Endothelial cell of umbilical vein (primary cell): ENCODE measurements around the gene OR2V1. TPM values are rescaled to one million over a fixed set of nuclear protein-coding genes. Genes with fewer than 3 reads are reported as not detected.

Experiments used
- BruUV-seq: library from RNA; stranded (reverse); fragments of 400-500 nt; replicated peaks from 2 replicates; lab custom pipeline; 2021; lab: Mats Ljungman, UMichigan
- CTCF ChIA-PET: fragments of 300-600, 350-600 bp; sonication (Branson Sonifier 250); formaldehyde crosslinking; loops from one replicate; lab custom pipeline; 2021; ENCODE audit warnings: antibody characterized with exemption, inconsistent platforms; lab: Charles Lee
- POLR2A ChIA-PET: fragments of 300-600, 350-600 bp; sonication (Branson Sonifier 250); formaldehyde crosslinking; loops from one replicate; lab custom pipeline; 2021; ENCODE audit warnings: antibody characterized with exemption, inconsistent platforms; lab: Charles Lee
- DNase-seq: peaks from one replicate; pipeline ENCODE4 v3.0.0-alpha.2; 2011; ENCODE audit warnings: low read depth, low spot score
- FAIRE-seq: peaks from 2 replicates; lab custom pipeline; 2011; peaks lifted over from hg19 to GRCh38; lab: Jason Lieb, UNC
- H2AFZ ChIP-seq: 2 replicates; pipeline ENCODE4 v1.6.0; 2012; ENCODE audit warnings: low read depth, low read length, control low read depth, inconsistent platforms
- H3K27ac ChIP-seq: 2 replicates; pipeline ENCODE4 v1.5.1; 2011; ENCODE audit warnings: low read depth, mild to moderate bottlenecking, control low read depth, low read length, moderate library complexity; ENCODE audit not compliant: insufficient read depth
- H3K27me3 ChIP-seq, 2 experiments: 2 replicates each; pipeline versions ENCODE4 v1.6.0 to v1.6.1; 2011; ENCODE audit warnings: low read length in 2 of 2, mixed read lengths in 1 of 2; ENCODE audit not compliant: control insufficient read depth in 2 of 2, insufficient read depth in 2 of 2
- H3K36me3 ChIP-seq, 2 experiments: 2 replicates in 1 of 2; 3 replicates in 1 of 2; pipeline ENCODE4 v1.5.1; 2011; ENCODE audit warnings: low read length in 2 of 2, mild to moderate bottlenecking in 1 of 2, moderate library complexity in 1 of 2; ENCODE audit not compliant: control insufficient read depth in 2 of 2, insufficient read depth in 2 of 2; ENCODE audit errors: extremely low read depth in 1 of 2
- H3K4me1 ChIP-seq: 3 replicates; pipeline ENCODE4 v1.5.1; 2011; ENCODE audit warnings: mild to moderate bottlenecking, low read length; ENCODE audit not compliant: control insufficient read depth, insufficient read depth; ENCODE audit errors: extremely low read depth
- H3K4me2 ChIP-seq: 2 replicates; pipeline ENCODE4 v1.6.1; 2011; ENCODE audit warnings: low read length, control low read depth, mixed read lengths; ENCODE audit not compliant: insufficient read depth
- H3K4me3 ChIP-seq, 3 experiments: fragments of 200-600 bp in 1 of 3; sonication (generic), shearing (Covaris generic) in 1 of 3; replicated peaks in 1 of 3; 2 replicates each; pipeline ENCODE4 v1.5.1; 2011 to 2016; ENCODE audit warnings: control low read depth in 3 of 3, low read length in 3 of 3, mild to moderate bottlenecking in 2 of 3, inconsistent platforms in 1 of 3, low read depth in 1 of 3, moderate library complexity in 1 of 3; ENCODE audit not compliant: insufficient read depth in 1 of 3
- H3K79me2 ChIP-seq: 2 replicates; pipeline ENCODE4 v1.6.0; 2012; ENCODE audit warnings: low read length, inconsistent platforms; ENCODE audit not compliant: control insufficient read depth, insufficient read depth
- H3K9ac ChIP-seq: replicated peaks from 2 replicates; pipeline ENCODE3; 2011; ENCODE audit warnings: low read length, control low read depth; ENCODE audit not compliant: insufficient read depth; ENCODE audit errors: extremely low read depth
- H3K9me1 ChIP-seq: replicated peaks from 3 replicates; pipeline ENCODE4 v1.6.0; 2011; ENCODE audit warnings: mild to moderate bottlenecking, low read length; ENCODE audit not compliant: control insufficient read depth, insufficient read depth; ENCODE audit errors: extremely low read depth
- H3K9me3 ChIP-seq: replicated peaks from 2 replicates; pipeline ENCODE4 v1.5.1; 2012; ENCODE audit warnings: low read length, inconsistent platforms; ENCODE audit not compliant: control insufficient read depth, insufficient read depth
- H4K20me1 ChIP-seq: replicated peaks from 2 replicates; pipeline ENCODE3; 2011; ENCODE audit warnings: mild to moderate bottlenecking, low read length; ENCODE audit not compliant: control insufficient read depth, insufficient read depth; ENCODE audit errors: extremely low read depth
- FOS ChIP-seq: IDR thresholded peaks from 2 replicates; pipeline ENCODE4 v1.6.1; 2011; ENCODE audit warnings: mild to moderate bottlenecking, low read length, moderate library complexity, borderline replicate concordance; ENCODE audit not compliant: insufficient read depth
- GATA2 ChIP-seq: IDR thresholded peaks from 2 replicates; pipeline ENCODE4 v1.7.0; 2011; ENCODE audit warnings: low read depth, mild to moderate bottlenecking, moderate library complexity, mixed read lengths, low read length; ENCODE audit not compliant: insufficient read length, insufficient read depth
- JUN ChIP-seq: IDR thresholded peaks from 2 replicates; pipeline ENCODE4 v1.6.1; 2011; ENCODE audit warnings: borderline replicate concordance, low read depth; ENCODE audit not compliant: insufficient read length, insufficient read depth
- POLR2A ChIP-seq: IDR thresholded peaks from 2 replicates; pipeline ENCODE4 v1.6.1; 2012; ENCODE audit warnings: low read depth, mild to moderate bottlenecking, control low read depth, low read length
- dilution Hi-C: fragments of 300-500 bp; cut with MboI; formaldehyde crosslinking; loops from one replicate; pipeline ENCODE4 v1.15.0; 2019; ENCODE audit warnings: low sequenced_read_pairs; ENCODE audit not compliant: extremely low pct_ligation_motif_present
- intact Hi-C: fragments of 100-400 bp; cut with micrococcal nuclease; formaldehyde crosslinking; loops from one replicate; pipeline ENCODE4 v1.10.0; 2022
- polyA plus RNA-seq, 4 experiments: library from polyadenylated mRNA; depleted of rRNA in 3 of 4; stranded (reverse) in 3 of 4; unstranded in 1 of 4; fragments of >200 nt; gene quantifications; 2 replicates each; pipeline versions ENCODE4 v1.2.1 to v1.2.3, GENCODE V29; 2011 to 2012; ENCODE audit warnings: missing spikeins in 1 of 4
- total RNA-seq: library from RNA; stranded (reverse); gene quantifications from 2 replicates; pipeline ENCODE4 v1.2.3, GENCODE V29; 2021
- TF ChIP-seq, protein P1 (sequence below), 2 donors: IDR thresholded peaks; 1 replicate in 1 of 2; 2 replicates in 1 of 2; pipeline ENCODE4 v1.5.1; 2011; ENCODE audit warnings: low read length in 2 of 2, mild to moderate bottlenecking in 2 of 2, moderate library complexity in 2 of 2, control low read depth in 1 of 2, inconsistent platforms in 1 of 2, low read depth in 1 of 2; ENCODE audit not compliant: insufficient read depth in 1 of 2; ENCODE audit errors: extremely low read depth in 1 of 2
- TF ChIP-seq, protein P2 (sequence below): IDR thresholded peaks from 2 replicates; pipeline ENCODE4 v1.6.1; 2011; ENCODE audit not compliant: insufficient read depth, insufficient read length

The OR2V1 gene
- total and polyA plus RNA-seq, 2 donors (not counting 3 experiments of a cell fraction or from before 2014, with no cell fraction given), result not detected

DNA sequence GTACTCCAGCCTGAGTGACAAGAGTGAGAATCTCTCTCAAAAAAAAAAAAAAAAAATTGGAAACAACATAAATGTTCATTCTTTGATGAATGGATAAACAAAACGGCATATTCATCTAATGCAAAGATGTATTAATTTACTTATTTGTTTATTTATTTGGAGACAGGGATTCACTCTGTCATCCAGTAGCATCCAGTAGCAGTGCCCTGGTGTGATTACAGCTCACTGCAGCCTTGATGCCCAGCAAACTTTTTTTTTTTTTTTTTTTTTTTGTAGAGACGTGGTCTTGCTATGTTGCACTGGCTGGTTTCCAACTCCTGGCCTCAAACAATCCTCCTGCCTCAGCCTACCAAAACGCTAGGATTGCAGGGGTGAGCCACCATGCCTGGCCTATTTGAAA lies 40.8 kb upstream of the OR2V1 start:
- peaks cover 20 to 33% of the 10 kb centered on the region in 2 experiments for H3K27me3 ChIP-seq
- no peaks in the 10 kb centered on the region for H3K9me3 ChIP-seq
- H2AFZ ChIP-seq, result no peak overlapping the region
- H3K4me1 ChIP-seq, result peaks cover 9% of the 10 kb centered on the region
- BruUV-seq, result no TSS peak
- no peaks in the 10 kb centered on the region for H3K79me2 ChIP-seq
- H3K4me2 ChIP-seq, result no peak overlapping the region
- no peak overlapping the region for H3K4me3 ChIP-seq
- H3K9ac ChIP-seq, result no peak overlapping the region
- no peak overlapping the region for H3K27ac ChIP-seq
- FAIRE-seq, result no peak
- CTCF ChIA-PET, result interaction anchor here (1.5 to 2.5 kb wide), 2 partner anchors 13 to 387 kb away, joined by 8 to 10 read pairs; no protein-coding TSS in a partner anchor
- no peak for DNase-seq
- H4K20me1 ChIP-seq, result no peaks in the 10 kb centered on the region
- intact Hi-C loops (loop anchor here (2.0 kb wide), 1 partner anchor 17 kb away; no protein-coding TSS in a partner anchor), dilution Hi-C loops (no loop called here)
- H3K9me1 ChIP-seq, result no peaks in the 10 kb centered on the region
- no peaks in the 10 kb centered on the region for H3K36me3 ChIP-seq
- TF ChIP-seq POLR2A (no peak), JUN (no peak), GATA2 (no peak), FOS (no peak)
- TF ChIP-seq, protein P1, sequence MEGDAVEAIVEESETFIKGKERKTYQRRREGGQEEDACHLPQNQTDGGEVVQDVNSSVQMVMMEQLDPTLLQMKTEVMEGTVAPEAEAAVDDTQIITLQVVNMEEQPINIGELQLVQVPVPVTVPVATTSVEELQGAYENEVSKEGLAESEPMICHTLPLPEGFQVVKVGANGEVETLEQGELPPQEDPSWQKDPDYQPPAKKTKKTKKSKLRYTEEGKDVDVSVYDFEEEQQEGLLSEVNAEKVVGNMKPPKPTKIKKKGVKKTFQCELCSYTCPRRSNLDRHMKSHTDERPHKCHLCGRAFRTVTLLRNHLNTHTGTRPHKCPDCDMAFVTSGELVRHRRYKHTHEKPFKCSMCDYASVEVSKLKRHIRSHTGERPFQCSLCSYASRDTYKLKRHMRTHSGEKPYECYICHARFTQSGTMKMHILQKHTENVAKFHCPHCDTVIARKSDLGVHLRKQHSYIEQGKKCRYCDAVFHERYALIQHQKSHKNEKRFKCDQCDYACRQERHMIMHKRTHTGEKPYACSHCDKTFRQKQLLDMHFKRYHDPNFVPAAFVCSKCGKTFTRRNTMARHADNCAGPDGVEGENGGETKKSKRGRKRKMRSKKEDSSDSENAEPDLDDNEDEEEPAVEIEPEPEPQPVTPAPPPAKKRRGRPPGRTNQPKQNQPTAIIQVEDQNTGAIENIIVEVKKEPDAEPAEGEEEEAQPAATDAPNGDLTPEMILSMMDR (IDR thresholded peaks at IDR 0.05; ENCODE audit: extremely low read depth in 1 of 2, insufficient read depth in 1 of 2, low read depth in 1 of 2, low read length in 2 of 2), result no peak
- TF ChIP-seq, protein P2, sequence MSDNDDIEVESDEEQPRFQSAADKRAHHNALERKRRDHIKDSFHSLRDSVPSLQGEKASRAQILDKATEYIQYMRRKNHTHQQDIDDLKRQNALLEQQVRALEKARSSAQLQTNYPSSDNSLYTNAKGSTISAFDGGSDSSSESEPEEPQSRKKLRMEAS, result no peak
- POLR2A ChIA-PET, result no interaction called here
